HL-60 (cell line): ENCODE measurements around the gene CLDND1.

Experiments used
- DNase-seq, 2 experiments: peaks; one replicate each; pipeline ENCODE4 v3.0.0-alpha.2; 2010 to 2020; ENCODE audit warnings: low read depth in 1 of 2, low spot score in 1 of 2
- H3K27ac ChIP-seq: fragments of 250-450 bp; sonication (Bioruptor Pico); replicated peaks from 2 replicates; pipeline ENCODE4 v1.5.1; 2020; ENCODE audit warnings: mild to moderate bottlenecking, moderate library complexity
- H3K27me3 ChIP-seq: fragments of 250-450 bp; sonication (Bioruptor Pico); 2 replicates; pipeline ENCODE4 v1.5.1; 2021; ENCODE audit warnings: mild to moderate bottlenecking, moderate library complexity; ENCODE audit not compliant: insufficient read depth, poor library complexity, severe bottlenecking
- H3K4me3 ChIP-seq: replicated peaks from 2 replicates; pipeline ENCODE4 v1.5.1; 2011; ENCODE audit warnings: mild to moderate bottlenecking, control low read depth, low read length; ENCODE audit not compliant: insufficient read depth
- CTCF ChIP-seq: IDR thresholded peaks from one replicate; pipeline ENCODE4 v1.5.1; 2011; ENCODE audit warnings: low read length, control low read depth, inconsistent platforms; ENCODE audit not compliant: insufficient read depth
- GABPA ChIP-seq: IDR thresholded peaks from 2 replicates; pipeline ENCODE4 v1.6.1; 2012; ENCODE audit warnings: low read depth
- POLR2AphosphoS5 ChIP-seq: IDR thresholded peaks from 2 replicates; pipeline ENCODE4 v1.6.1; 2012; ENCODE audit warnings: low read depth
- REST ChIP-seq: IDR thresholded peaks from 2 replicates; pipeline ENCODE4 v1.6.1; 2012; ENCODE audit warnings: low read depth; ENCODE audit not compliant: insufficient replicate concordance
- SPI1 ChIP-seq: IDR thresholded peaks from 2 replicates; pipeline ENCODE4 v1.6.1; 2012; ENCODE audit warnings: low read depth, mild to moderate bottlenecking, borderline replicate concordance

CLDND1 gene

GRCh38 chr3:98565237-98565643, 42.5 kb upstream of the CLDND1 start:
- Histone ChIP-seq H3K27ac (no peak overlapping the region), H3K4me3 (no peak overlapping the region), H3K27me3 (no peaks in the 10 kb centered on the region)
- TF ChIP-seq CTCF, result no peak
- no peak for TF ChIP-seq SPI1
- no peak for TF ChIP-seq REST
- no peak for TF ChIP-seq GABPA
- no peak for TF ChIP-seq POLR2AphosphoS5
- DNase-seq, result no peak

- TF ChIP-seq REST (no peak), POLR2AphosphoS5 (no peak), SPI1 (no peak), GABPA (no peak), CTCF (no peak)
- Histone ChIP-seq H3K4me3 (no peak overlapping the region), H3K27me3 (no peaks in the 10 kb centered on the region), H3K27ac (no peak overlapping the region)
- DNase-seq, result no peak
Measured at GRCh38 chr3:98564282-98565005, 41.7 kb upstream of the CLDND1 start.

- no peak for TF ChIP-seq GABPA
- no peak for TF ChIP-seq SPI1
- Histone ChIP-seq H3K27ac (no peak overlapping the region), H3K4me3 (no peak overlapping the region), H3K27me3 (no peaks in the 10 kb centered on the region)
- no peak for DNase-seq
Measured at GRCh38 chr3:98563661-98564281, 41.1 kb upstream of the CLDND1 start.

- TF ChIP-seq REST (no peak), GABPA (no peak), CTCF (no peak), POLR2AphosphoS5 (no peak), SPI1 (no peak)
- no peak overlapping the region for H3K27ac ChIP-seq
- H3K4me3 ChIP-seq, result no peak overlapping the region
- DNase-seq, result no peak
- no peaks in the 10 kb centered on the region for H3K27me3 ChIP-seq
Measured at GRCh38 chr3:98561727-98562521, 39.2 kb upstream of the CLDND1 start.
